Activated CD8-positive, alpha-beta memory T cell treated with anti-CD3 and anti-CD28 coated beads, Interleukin-2, amount 50 U/mL, for 24 hours (primary cell): ENCODE data around the gene BICC1.

Experiments used
- DNase-seq: peaks from one replicate; pipeline ENCODE4 v3.0.0-alpha.2; 2020; ENCODE audit errors: extremely low read depth

Gene BICC1

GRCh38 chr10:58516119-58516518 lies 3.4 kb downstream of the BICC1 start:
- DNase-seq: no peak

GRCh38 chr10:58516671-58517070 lies 4.0 kb downstream of the BICC1 start:
- no peak for DNase-seq

DNA sequence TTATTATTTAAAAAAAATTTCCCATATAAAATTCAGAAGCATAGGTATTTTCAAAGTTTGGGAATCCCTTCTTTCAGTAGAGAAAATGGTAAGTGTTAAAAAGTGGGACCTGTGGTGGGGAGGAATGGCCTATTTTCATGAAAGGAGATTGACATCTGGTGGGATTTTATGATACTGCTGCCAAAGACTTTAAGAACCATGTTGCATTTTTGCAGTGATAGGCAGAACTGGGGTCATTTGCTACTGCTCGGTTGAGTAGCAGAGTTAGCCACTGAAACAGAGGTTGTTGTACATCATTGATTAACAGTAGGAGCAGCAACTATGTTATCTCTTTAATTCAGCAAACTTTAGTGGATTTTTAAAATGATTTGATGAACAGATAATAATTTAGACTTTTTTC lies 4.4 kb downstream of the BICC1 start:
- DNase-seq: no peak

GRCh38 chr10:58517491-58518355 lies 5.1 kb downstream of the BICC1 start:
- DNase-seq: no peak

DNA sequence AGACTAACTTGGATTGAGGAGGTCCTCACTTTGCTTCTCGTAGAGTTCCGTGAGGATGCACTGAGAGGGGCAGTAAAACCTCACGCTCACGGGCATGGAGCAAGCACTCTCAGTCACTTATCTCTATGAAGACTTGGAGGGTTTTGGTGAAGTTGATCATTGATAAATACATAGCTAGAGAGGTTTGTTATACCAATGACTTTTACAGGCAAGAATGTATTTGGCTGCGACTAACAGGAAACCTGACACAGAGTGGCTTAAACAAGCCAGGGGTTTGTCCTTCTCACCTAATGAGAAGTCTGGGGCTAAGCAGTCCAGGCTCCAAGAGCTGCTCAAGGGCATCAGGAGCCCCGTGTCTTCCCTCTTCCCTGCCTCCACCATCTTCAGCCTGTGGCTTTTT lies 6.1 kb downstream of the BICC1 start:
- DNase-seq: no peak

DNA sequence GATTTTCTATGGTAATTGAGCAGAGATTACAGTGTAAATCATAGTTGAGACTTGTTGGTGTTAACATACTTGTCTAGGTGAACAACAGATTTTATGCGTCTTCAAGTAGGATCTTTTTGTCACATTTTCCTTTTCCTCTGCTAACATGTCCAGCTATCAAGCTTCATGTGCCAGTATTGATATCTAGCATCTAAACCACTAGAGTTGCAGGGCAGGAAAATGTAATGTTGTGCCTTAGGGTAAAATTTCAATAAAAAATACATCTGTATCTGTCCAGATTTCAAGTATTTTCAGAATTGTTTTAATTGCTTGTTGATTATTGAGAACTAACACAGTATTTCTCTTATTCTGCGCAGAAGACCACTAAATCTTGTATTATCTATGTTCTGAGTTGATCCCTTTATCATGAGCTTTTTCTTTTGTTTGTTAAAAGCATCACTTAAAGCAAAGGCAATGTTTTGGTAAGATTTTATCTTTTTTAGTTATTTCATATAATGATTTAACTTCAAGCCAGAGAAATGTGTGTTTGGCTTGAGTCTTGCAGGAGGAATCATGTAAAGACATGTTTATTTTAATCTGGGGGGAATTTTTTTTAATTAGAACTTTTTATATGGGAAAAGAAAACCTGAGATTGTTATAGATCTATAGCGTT lies 16.5 kb downstream of the BICC1 start:
- no peak for DNase-seq

DNA sequence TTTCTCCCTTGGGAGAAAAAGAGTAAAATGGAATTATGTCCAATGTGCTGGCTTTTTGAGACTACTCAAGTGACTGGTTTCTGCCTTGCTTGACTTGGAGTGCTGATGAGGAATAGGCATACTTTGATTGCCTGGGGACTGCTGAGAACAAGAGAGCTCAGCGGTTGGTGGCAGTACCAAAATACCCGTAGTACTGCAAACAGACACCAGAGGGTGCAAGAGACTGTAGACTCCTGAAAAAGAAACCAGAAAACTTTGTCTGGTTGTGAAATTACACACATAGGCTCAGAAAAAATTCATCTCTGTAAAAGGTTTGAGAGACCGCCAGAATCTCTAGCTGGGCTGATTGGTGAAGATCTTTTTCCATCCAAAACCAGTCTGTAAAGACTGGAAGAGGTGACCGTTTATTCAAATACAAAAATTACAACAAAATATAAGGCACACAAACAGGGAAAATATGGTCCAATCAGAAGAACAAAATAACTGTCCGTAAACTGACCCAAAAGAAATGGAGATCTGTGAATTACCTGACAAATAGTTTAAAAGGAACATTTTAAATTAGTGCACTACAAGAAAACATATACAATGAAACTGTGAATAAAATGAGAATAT lies 18.5 kb downstream of the BICC1 start:
- peak; percentile 13 for DNase-seq

- no peak for DNase-seq
Observed at GRCh38 chr10:58535311-58535710, 22.6 kb downstream of the BICC1 start.

DNA sequence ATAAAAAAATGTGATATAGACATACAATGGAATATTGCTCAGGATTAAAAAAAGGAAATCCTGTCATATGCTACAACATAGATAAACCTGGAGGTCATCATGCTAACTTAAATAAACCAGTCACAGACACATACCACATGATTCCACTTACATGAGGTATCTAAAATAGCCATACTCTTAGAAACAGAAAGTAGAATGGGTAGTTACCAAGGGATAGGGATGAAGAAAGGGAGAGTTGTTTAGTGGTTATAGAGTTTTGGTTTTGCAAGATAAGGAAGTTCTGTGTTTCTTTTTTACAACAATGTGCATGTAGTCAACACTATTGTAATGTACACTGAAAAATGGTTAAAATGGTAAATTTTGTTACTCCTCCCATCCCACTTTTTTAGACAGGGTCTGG lies 30.5 kb downstream of the BICC1 start:
- DNase-seq: no peak

GRCh38 chr10:58544135-58544534 lies 31.5 kb downstream of the BICC1 start:
- no peak for DNase-seq

DNA sequence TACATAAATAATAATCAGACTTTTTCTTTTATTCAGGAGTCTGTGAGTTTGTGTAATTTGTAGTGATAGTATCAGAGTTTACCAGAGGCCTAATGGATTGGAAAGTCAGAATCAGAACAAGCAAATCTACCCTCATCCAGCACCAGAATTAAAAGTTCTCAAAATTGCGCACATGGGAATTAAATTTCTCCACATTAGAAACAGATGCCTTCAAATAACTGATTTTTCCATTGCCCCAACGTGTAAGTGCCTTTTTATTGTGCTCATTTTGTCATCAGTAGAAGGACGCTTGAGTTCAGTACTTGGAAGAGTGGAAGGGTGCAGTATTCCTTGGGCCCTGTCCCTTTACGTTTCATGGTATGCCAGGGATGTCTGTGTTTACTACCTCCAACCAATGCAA lies 32.8 kb downstream of the BICC1 start:
- no peak for DNase-seq

GRCh38 chr10:58546137-58546536 lies 33.5 kb downstream of the BICC1 start:
- no peak for DNase-seq

DNA sequence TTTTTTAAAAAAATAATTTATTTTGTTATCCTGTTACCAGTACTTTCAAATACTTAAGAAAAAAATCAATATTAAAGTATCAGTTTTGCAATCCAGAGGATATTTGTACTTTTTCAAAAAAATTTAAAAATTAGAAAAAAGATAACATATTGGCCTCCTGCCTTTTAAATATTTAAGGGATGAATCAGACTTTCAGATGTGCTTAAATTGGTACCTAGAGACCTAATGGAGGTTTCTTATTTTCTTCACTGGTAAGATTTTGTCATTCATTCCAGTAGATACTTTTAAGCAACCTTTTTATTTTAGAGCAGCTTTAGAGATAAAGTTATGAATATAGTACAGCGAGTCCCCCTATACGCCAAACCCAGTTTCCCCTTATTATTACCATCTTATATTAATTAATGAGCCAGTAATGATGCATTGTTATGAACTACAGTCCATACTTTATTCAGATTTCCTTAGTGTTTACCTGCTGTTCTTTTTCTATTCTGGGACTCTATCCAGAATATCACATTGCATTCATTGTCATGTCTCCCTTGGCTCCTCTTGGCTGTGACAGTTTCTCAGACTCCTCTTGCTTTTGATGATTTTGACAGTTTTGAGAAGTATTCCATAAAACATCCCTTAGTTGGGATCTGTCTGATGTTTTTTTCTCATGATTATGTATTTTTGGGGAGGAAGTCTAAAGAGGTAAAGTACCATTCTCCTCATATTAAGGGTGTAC lies 34.2 kb downstream of the BICC1 start:
- DNase-seq: no peak

DNA sequence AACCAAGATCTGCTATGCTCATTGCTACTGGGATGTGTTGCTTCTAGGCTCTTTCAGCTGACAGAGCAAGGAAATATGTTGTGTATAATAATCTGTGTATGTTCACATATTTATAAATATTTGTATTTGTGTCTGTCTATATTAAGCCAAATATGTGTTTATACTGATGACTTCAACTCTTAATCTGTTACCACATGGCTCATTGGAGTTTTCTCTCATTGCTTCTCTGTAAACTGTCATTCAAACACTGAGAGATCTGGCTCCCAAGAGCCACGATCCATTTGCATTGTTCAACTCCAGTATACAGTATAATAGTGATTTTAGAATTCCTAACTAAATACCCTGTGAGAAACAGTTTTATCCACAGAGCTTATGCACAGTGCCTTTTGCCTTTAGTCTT lies 35.3 kb downstream of the BICC1 start:
- no peak for DNase-seq

DNA sequence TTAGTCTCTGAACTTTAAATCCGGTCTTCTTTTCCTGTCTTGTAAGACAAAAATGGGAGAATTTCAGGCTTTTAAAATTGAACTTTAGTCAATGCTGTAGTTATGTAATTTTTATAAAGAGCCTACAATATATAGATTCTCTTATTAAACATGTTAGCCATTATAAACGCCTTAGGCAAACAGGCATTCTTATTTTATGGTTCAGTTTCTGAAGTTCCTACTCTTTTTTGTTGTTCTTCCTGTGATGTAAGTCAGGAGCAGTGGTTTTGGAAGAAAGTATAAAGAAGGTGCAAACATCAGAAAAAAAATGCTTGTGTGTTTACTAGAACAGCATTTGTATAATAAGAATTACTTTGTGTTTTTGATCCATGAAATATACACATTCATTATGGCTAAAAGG lies 41.6 kb downstream of the BICC1 start:
- DNase-seq: no peak

DNA sequence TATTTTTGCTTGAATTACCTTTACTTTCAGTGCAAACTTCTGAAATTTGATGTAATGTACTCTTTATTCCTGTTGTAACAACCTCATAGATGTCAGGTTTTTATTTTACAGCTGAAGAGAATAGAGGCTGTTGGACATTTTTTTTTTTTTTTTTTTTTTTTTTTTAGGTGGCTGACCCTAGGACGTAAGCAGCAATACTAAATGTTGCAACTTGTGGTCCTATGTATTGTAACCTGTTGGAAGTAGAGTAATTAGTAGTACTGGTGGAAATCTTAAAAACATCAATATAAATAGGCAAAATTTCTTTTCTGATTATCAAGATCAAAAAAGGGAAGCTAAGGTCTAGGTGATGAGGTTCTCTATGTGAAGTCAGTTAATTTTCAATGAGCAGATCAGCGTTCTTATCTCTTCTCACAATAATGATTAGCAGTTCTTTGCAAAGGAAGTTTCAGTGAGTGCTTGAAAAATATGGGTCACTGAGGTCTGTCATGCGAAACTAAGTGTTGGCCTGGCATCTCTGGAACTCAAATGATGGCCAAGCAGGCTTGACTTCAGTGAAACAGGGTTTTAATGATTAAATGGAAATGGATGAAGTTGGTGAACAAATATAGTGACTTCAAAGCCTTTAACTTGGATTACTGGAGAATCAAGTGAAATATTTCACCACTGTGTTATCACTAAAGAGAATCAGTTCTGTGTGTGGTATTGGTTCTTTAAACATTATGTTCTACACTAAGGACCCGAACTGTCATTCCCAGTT lies 42.7 kb downstream of the BICC1 start:
- no peak for DNase-seq

- no peak for DNase-seq
Observed at GRCh38 chr10:58555930-58556311, 43.2 kb downstream of the BICC1 start.

GRCh38 chr10:58556516-58557165 lies 44.0 kb downstream of the BICC1 start:
- DNase-seq: no peak

GRCh38 chr10:58557714-58558113 lies 45.0 kb downstream of the BICC1 start:
- no peak for DNase-seq

DNA sequence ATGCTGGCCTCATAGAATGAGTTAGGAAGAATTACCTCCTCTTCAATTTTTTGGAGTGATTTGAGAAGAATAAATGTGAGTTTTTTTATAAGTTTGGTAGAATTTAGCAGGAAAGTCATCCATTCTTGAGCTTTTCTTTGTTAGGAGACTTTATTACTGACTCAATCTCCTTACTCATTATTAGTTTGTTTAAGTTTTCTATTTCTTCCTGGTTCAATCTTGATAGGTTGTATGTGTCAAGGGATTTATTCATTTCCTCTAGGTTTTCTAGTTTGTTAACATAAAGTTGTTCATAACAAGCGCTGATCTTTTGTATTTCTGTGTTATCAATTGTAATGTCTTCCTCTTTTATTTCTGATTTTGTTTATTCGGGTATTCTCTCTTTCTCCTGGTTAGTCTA lies 47.4 kb downstream of the BICC1 start:
- no peak for DNase-seq

DNA sequence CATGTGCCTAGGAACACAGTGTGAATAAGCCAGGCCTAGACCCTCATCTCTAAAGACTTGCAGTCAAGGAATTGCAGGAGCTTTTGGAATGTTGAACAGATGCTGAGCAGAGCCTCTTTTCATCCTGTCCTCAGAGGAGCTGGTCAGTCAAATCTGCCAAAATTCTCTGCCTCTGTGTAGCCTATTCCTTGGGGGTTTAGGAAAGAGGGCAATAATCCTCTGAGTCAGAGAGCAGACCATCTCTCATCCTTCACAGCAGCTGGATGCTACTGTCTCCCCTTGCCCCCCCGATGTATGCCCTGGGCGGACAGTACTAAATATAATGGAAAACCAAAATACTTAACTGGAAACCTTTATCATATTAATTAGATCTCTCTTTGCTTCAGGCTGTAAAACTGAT lies 52.6 kb downstream of the BICC1 start:
- no peak for DNase-seq
